HEK293 (cell line): ENCODE measurements around the gene C1orf35.

Experiments used
- GLI4 ChIP-seq: fragments of 450-650 bp; formaldehyde crosslinking; IDR thresholded peaks from 2 replicates; pipeline ENCODE4 v1.5.1; 2016; ENCODE audit warnings: missing biosample characterization, missing genetic modification characterization
- REPIN1 ChIP-seq: fragments of 450-650 bp; formaldehyde crosslinking; IDR thresholded peaks from 2 replicates; pipeline ENCODE4 v1.5.1; 2017; ENCODE audit warnings: missing biosample characterization, missing genetic modification characterization, low read depth
- ZBTB26 ChIP-seq: fragments of 450-650 bp; formaldehyde crosslinking; optimal IDR thresholded peaks from 2 replicates; pipeline ENCODE3; 2016; ENCODE audit warnings: missing biosample characterization, mild to moderate bottlenecking, missing genetic modification characterization
- TF ChIP-seq, protein P1 (sequence below): fragments of 450-650 bp; formaldehyde crosslinking; IDR thresholded peaks from 2 replicates; pipeline ENCODE4 v1.5.1; 2016; ENCODE audit warnings: missing biosample characterization, missing genetic modification characterization
- TF ChIP-seq, protein P2 (sequence below): fragments of 450-650 bp; formaldehyde crosslinking; IDR thresholded peaks from 2 replicates; pipeline ENCODE4 v1.5.1; 2017; ENCODE audit warnings: missing biosample characterization, missing genetic modification characterization

GRCh38 chr1:228146417-228147150 is 43.5 kb upstream of the C1orf35 start:
- TF ChIP-seq, protein P1, sequence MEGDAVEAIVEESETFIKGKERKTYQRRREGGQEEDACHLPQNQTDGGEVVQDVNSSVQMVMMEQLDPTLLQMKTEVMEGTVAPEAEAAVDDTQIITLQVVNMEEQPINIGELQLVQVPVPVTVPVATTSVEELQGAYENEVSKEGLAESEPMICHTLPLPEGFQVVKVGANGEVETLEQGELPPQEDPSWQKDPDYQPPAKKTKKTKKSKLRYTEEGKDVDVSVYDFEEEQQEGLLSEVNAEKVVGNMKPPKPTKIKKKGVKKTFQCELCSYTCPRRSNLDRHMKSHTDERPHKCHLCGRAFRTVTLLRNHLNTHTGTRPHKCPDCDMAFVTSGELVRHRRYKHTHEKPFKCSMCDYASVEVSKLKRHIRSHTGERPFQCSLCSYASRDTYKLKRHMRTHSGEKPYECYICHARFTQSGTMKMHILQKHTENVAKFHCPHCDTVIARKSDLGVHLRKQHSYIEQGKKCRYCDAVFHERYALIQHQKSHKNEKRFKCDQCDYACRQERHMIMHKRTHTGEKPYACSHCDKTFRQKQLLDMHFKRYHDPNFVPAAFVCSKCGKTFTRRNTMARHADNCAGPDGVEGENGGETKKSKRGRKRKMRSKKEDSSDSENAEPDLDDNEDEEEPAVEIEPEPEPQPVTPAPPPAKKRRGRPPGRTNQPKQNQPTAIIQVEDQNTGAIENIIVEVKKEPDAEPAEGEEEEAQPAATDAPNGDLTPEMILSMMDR, result no peak
- TF ChIP-seq ZBTB26 (tag by site-specific recombination) (no peak), GLI4 (tag by site-specific recombination) (no peak), REPIN1 (no peak)
- TF ChIP-seq, protein P2, sequence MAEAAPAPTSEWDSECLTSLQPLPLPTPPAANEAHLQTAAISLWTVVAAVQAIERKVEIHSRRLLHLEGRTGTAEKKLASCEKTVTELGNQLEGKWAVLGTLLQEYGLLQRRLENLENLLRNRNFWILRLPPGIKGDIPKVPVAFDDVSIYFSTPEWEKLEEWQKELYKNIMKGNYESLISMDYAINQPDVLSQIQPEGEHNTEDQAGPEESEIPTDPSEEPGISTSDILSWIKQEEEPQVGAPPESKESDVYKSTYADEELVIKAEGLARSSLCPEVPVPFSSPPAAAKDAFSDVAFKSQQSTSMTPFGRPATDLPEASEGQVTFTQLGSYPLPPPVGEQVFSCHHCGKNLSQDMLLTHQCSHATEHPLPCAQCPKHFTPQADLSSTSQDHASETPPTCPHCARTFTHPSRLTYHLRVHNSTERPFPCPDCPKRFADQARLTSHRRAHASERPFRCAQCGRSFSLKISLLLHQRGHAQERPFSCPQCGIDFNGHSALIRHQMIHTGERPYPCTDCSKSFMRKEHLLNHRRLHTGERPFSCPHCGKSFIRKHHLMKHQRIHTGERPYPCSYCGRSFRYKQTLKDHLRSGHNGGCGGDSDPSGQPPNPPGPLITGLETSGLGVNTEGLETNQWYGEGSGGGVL (tag by site-specific recombination), result no peak
